Gastroesophageal sphincter (tissue), 4 donors: Measurements from ENCODE around the gene FNBP1. TPM values are rescaled to one million over a fixed set of nuclear protein-coding genes. Genes with fewer than 3 reads are reported as not detected.
"Not testable (repeated sequence)": the region's sequence is repeated elsewhere in the genome, so short reads cannot be mapped to it uniquely, and the experiment has no call there.

Experiments
- ATAC-seq: fragments of 150-250 bp; one replicate; pipeline ENCODE4 v1.9.1; 2016; ENCODE audit warnings: mild to moderate bottlenecking, moderate library complexity
- H3K27ac ChIP-seq, 4 donors: fragments of 200-600 bp; sonication (generic) in 3 of 4; 1 replicate in 3 of 4; 2 replicates in 1 of 4; pipeline ENCODE4 v1.5.1; 2016 to 2019
- H3K27me3 ChIP-seq: fragments of 200-600 bp; sonication (generic); one replicate; pipeline ENCODE4 v1.5.1; 2019
- H3K36me3 ChIP-seq, 2 donors: fragments of 200-600 bp; sonication (generic); one replicate each; pipeline ENCODE4 v1.5.1; 2019; ENCODE audit warnings: control low read depth in 1 of 2
- H3K4me1 ChIP-seq, 3 donors: fragments of 200-600 bp; sonication (generic); 1 replicate in 2 of 3; 2 replicates in 1 of 3; pipeline ENCODE4 v1.5.1; 2016 to 2019; ENCODE audit warnings: control low read depth in 2 of 3
- H3K4me3 ChIP-seq, 2 donors: fragments of 200-600 bp; sonication (generic); one replicate each; pipeline ENCODE4 v1.5.1; 2019; ENCODE audit warnings: mild to moderate bottlenecking in 1 of 2, moderate library complexity in 1 of 2
- H3K9me3 ChIP-seq, 3 donors: fragments of 200-600 bp; sonication (generic); one replicate each; pipeline ENCODE4 v1.5.1; 2017 to 2019; ENCODE audit warnings: control low read depth in 2 of 3
- EP300 ChIP-seq: sonication (generic); formaldehyde crosslinking; IDR thresholded peaks from one replicate; pipeline ENCODE4 v1.6.1; 2017; ENCODE audit warnings: antibody characterized with exemption, mild to moderate bottlenecking
- POLR2A ChIP-seq, 2 donors: fragments of 450-650 bp; IDR thresholded peaks; one replicate each; pipeline ENCODE4 v1.6.1; 2017; ENCODE audit warnings: antibody characterized with exemption in 2 of 2, mild to moderate bottlenecking in 2 of 2, moderate library complexity in 1 of 2
- POLR2AphosphoS5 ChIP-seq: sonication (generic); formaldehyde crosslinking; IDR thresholded peaks from one replicate; pipeline ENCODE4 v1.6.1; 2017; ENCODE audit warnings: antibody characterized with exemption
- WGBS, 2 donors: methylation state at CpG; one replicate each; pipeline ENCODE4 v1.1.5; 2018; ENCODE audit warnings: low coverage in 1 of 2; 5-methylcytosine and 5-hydroxymethylcytosine counted together
- total RNA-seq, 4 donors: library from RNA; depleted of rRNA; stranded (reverse); fragments of >200 nt; gene quantifications; one replicate each; pipeline ENCODE4 v1.1.0, GENCODE V29; 2016
- TF ChIP-seq, protein P1 (sequence below), 4 experiments: fragments of 200-600 bp in 2 of 4; fragments of 450-650 bp in 2 of 4; sonication (generic) in 1 of 4; IDR thresholded peaks; one replicate each; pipeline ENCODE4 v1.5.1; 2017 to 2019; ENCODE audit warnings: antibody characterized with exemption in 4 of 4, mild to moderate bottlenecking in 2 of 4, moderate library complexity in 2 of 4

FNBP1 gene
- total RNA-seq, 4 donors from 2014 or later, result 119 to 343 (median 188) TPM

DNA sequence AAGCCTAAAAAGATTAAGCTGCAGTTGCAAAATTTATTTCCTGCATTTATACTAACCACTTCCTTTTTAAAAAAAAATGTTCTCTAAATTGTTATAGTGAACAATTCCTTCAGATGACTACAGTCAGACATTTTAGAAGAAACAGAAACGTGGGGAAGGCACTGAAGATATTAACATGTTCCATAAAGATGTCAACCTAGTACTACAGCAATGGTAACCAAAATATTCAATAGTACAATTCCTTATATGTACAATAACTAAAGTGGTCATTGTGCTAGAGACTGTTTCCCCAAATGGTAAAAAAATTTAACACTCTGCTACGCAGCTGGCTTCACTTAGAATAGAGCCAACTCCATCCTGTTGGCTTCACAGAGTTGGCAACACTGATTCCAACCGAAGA is 97.7 kb downstream of the FNBP1 start:
- Histone ChIP-seq H3K36me3 (peaks cover 0 to 18% of the 10 kb centered on the region in 2 donors), H3K27me3 (no peaks in the 10 kb centered on the region), H3K4me1 (peaks cover 9 to 68% (median 11%) of the 10 kb centered on the region in 3 donors), H3K4me3 (no peak overlapping the region), H3K27ac (peak overlapping the region; percentile 79 to 92 (median 87)), H3K9me3 (peaks cover 0 to 8% (median 0%) of the 10 kb centered on the region in 3 donors)
- TF ChIP-seq EP300 (no peak), POLR2AphosphoS5 (no peak), POLR2A (IDR thresholded peaks at IDR 0.05) (no peak)
- TF ChIP-seq, protein P1, sequence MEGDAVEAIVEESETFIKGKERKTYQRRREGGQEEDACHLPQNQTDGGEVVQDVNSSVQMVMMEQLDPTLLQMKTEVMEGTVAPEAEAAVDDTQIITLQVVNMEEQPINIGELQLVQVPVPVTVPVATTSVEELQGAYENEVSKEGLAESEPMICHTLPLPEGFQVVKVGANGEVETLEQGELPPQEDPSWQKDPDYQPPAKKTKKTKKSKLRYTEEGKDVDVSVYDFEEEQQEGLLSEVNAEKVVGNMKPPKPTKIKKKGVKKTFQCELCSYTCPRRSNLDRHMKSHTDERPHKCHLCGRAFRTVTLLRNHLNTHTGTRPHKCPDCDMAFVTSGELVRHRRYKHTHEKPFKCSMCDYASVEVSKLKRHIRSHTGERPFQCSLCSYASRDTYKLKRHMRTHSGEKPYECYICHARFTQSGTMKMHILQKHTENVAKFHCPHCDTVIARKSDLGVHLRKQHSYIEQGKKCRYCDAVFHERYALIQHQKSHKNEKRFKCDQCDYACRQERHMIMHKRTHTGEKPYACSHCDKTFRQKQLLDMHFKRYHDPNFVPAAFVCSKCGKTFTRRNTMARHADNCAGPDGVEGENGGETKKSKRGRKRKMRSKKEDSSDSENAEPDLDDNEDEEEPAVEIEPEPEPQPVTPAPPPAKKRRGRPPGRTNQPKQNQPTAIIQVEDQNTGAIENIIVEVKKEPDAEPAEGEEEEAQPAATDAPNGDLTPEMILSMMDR (IDR thresholded peaks at IDR 0.05), result no peak
- ATAC-seq, result peak; percentile 59
- WGBS, 2 donors, result 29 to 32% methylated on average over 3 of the region's 3 CpGs

GRCh38 chr9:129944506-129945116 is 98.4 kb downstream of the FNBP1 start:
- H3K4me3 ChIP-seq, result no peak overlapping the region
- H3K4me1 ChIP-seq, result peaks cover 9 to 66% (median 11%) of the 10 kb centered on the region in 3 donors
- no peak for ATAC-seq
- peaks cover 0 to 18% of the 10 kb centered on the region in 2 donors for H3K36me3 ChIP-seq
- TF ChIP-seq, protein P1 (IDR thresholded peaks at IDR 0.05), result peak in 1 of 4 experiments; percentile 9
- TF ChIP-seq EP300, result no peak
- peak overlapping the region; percentile 79 to 92 (median 87) for H3K27ac ChIP-seq
- peaks cover 0 to 8% (median 0%) of the 10 kb centered on the region in 3 donors for H3K9me3 ChIP-seq
- 59 to 76% methylated on average over 3 to 5 of the region's 5 CpGs for WGBS, 2 donors
- H3K27me3 ChIP-seq, result no peaks in the 10 kb centered on the region

DNA sequence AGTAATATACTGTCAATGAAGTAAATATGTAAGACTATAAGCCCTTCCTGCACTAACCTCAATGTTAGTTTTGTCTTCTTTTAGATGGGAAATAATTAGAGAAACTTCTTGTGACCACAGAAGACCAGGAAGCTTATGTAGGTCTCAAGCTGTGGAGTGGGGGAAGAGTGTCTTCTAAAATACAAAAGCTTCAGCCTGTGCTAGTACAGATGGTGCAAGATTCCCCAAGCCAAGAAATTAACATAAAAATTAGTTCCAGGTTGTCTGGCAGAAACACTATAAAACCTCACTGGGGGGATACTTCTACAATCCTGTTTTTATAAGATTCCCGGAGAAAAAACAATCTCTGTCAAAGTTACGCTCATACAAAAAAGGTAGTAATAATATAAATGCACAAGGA is 103.6 kb downstream of the FNBP1 start:
- H3K36me3 ChIP-seq, result peaks cover 0 to 18% of the 10 kb centered on the region in 2 donors
- no peak for ATAC-seq
- H3K27ac ChIP-seq, result peak overlapping the region; percentile 32 to 88 (median 80)
- no peak overlapping the region for H3K4me3 ChIP-seq
- TF ChIP-seq POLR2A (IDR thresholded peaks at IDR 0.05) (no peak), POLR2AphosphoS5 (no peak), EP300 (no peak)
- TF ChIP-seq, protein P1 (IDR thresholded peaks at IDR 0.05), result no peak
- WGBS, 2 donors, result 73 to 88% methylated on average over 2 of the region's 2 CpGs
- no peaks in the 10 kb centered on the region for H3K27me3 ChIP-seq
- H3K4me1 ChIP-seq, result peaks cover 9 to 66% (median 33%) of the 10 kb centered on the region in 3 donors
- H3K9me3 ChIP-seq, result peaks cover 0 to 8% (median 0%) of the 10 kb centered on the region in 3 donors

DNA sequence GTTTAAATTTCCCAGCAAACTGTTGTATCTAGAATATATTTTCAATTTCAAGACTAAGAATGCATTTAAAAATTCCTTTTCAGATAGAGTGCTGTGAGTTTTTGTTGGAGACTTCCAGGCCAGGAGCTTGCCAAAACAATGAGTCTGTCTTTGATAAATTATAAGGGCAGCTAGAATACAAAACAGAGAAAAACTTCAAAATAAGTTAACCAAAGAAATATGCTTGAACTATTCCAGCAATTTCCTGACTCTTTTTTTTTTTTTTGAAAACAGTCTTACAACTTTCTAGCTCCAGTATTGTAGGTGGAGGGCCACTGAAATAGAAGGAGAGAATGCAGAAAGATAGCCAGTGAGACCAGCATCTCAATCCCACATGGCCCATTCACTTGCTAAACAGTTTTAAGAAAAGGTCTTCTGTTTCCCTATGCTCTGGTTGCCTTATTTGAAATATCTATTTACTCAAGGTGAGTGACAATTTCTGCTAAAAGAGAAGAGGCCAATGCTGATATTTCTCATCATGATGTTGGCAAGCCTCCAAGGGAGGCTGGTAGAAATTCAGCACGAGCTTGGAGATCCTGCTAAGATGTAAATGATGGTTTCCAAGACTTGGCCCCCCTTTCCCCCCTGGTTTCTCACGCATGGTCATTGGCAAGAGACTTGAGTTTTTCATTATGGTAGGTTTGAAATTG is 104.6 kb downstream of the FNBP1 start:
- peaks cover 10 to 68% (median 34%) of the 10 kb centered on the region in 3 donors for H3K4me1 ChIP-seq
- peaks cover 0 to 8% (median 0%) of the 10 kb centered on the region in 3 donors for H3K9me3 ChIP-seq
- TF ChIP-seq POLR2AphosphoS5 (no peak), POLR2A (IDR thresholded peaks at IDR 0.05) (no peak), EP300 (no peak)
- TF ChIP-seq, protein P1 (IDR thresholded peaks at IDR 0.05), result no peak
- WGBS, 2 donors, result 23% methylated on average over 2 of the region's 2 CpGs; no CpG with 5 or more reads in 1 of the 2 donors
- no peaks in the 10 kb centered on the region for H3K27me3 ChIP-seq
- peak overlapping the region; percentile 32 to 88 (median 80) for H3K27ac ChIP-seq
- peaks cover 0 to 18% of the 10 kb centered on the region in 2 donors for H3K36me3 ChIP-seq
- peak; percentile 48 for ATAC-seq
- no peak overlapping the region for H3K4me3 ChIP-seq

DNA sequence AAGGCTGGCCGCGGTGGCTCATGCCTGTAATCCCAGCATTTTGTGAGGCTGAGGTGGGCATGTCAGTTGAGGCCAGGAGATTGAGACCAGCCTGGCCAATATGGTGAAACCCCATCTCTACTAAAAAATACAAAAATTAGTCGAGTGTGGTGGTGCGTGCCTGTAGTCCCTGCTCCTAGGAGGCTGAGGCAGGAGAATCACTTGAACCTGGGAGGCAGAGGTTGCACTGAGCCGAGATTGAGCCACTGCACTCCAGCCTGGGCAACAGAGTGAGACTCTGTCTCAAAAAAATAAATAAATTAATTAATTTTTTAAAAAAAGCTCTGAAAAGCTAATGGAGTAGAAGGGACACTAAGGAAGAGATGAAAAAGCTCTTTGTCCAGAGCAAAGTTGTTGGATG is 105.1 kb downstream of the FNBP1 start:
- 85 to 86% methylated on average over 3 to 5 of the region's 5 CpGs for WGBS, 2 donors
- peaks cover 12 to 73% (median 40%) of the 10 kb centered on the region in 3 donors for H3K4me1 ChIP-seq
- not testable (repeated sequence) for ATAC-seq, H3K4me3 ChIP-seq, H3K9me3 ChIP-seq, H3K27me3 ChIP-seq
- H3K27ac ChIP-seq, result peak overlapping the region; percentile 32 to 88 (median 80)
- peaks cover 0 to 18% of the 10 kb centered on the region in 2 donors for H3K36me3 ChIP-seq
